PC-3 (cell line): ENCODE data around the gene ASF1A. TPM values are rescaled to one million over a fixed set of nuclear protein-coding genes. Genes with fewer than 3 reads are reported as not detected.
A peak's percentile ranks its signal among the peaks of the same experiment; 100 is the strongest.

Experiments
- ATAC-seq: fragments of 200-7000 bp; cut with Tn5 transposase; 2 replicates; pipeline ENCODE4 v1.9.1; 2020; ENCODE audit warnings: mild to moderate bottlenecking, moderate library complexity
- BruUV-seq: library from RNA; stranded (reverse); fragments of 400-500 nt; replicated peaks from 2 replicates; lab custom pipeline; 2021; lab: Mats Ljungman, UMichigan
- CTCF ChIA-PET: fragments of 300-600 bp; sonication (Branson Sonifier 250); formaldehyde crosslinking; loops from one replicate; lab custom pipeline; 2022; ENCODE audit warnings: antibody characterized with exemption; lab: Charles Lee
- POLR2A ChIA-PET: fragments of 300-600 bp; sonication (Branson Sonifier 250); formaldehyde crosslinking; loops from one replicate; lab custom pipeline; 2022; ENCODE audit warnings: antibody characterized with exemption; ENCODE audit not compliant: unreplicated experiment; lab: Charles Lee
- DNase-seq: peaks from one replicate; pipeline ENCODE4 v3.0.0-alpha.2; 2015
- H2AFZ ChIP-seq: fragments of 300-600 bp; sonication (generic); 2 replicates; pipeline ENCODE4 v1.6.0; 2016; ENCODE audit warnings: antibody characterized with exemption, low read length
- H3F3A ChIP-seq: fragments of 300-600 bp; sonication (generic); one replicate; pipeline ENCODE4 v1.6.0; 2017; ENCODE audit warnings: antibody characterized with exemption, low read length, control low read depth, mild to moderate bottlenecking; ENCODE audit not compliant: unreplicated experiment
- H3K27ac ChIP-seq: fragments of 300-600 bp; sonication (generic); 2 replicates; pipeline ENCODE4 v1.5.1; 2016; ENCODE audit warnings: mild to moderate bottlenecking, low read length
- H3K27me3 ChIP-seq: fragments of 300-600 bp; sonication (generic); 2 replicates; pipeline ENCODE4 v1.6.1; 2016; ENCODE audit warnings: low read length, mixed read lengths
- H3K36me3 ChIP-seq: fragments of 300-600 bp; sonication (generic); 2 replicates; pipeline ENCODE4 v1.6.1; 2016; ENCODE audit warnings: low read depth, mixed run types, low read length, mixed read lengths
- H3K4me1 ChIP-seq: fragments of 300-600 bp; sonication (generic); 2 replicates; pipeline ENCODE4 v1.5.1; 2016; ENCODE audit warnings: low read length; ENCODE audit not compliant: insufficient read depth
- H3K4me2 ChIP-seq: fragments of 300-600 bp; sonication (generic); 2 replicates; pipeline ENCODE4 v1.6.0; 2016; ENCODE audit warnings: low read length
- H3K4me3 ChIP-seq: fragments of 300-600 bp; sonication (generic); 2 replicates; pipeline ENCODE4 v1.5.1; 2016; ENCODE audit warnings: mild to moderate bottlenecking, low read length, mixed read lengths
- H3K79me2 ChIP-seq: fragments of 300-600 bp; sonication (generic); 2 replicates; pipeline ENCODE4 v1.6.1; 2017; ENCODE audit warnings: low read length, mixed read lengths
- H3K9ac ChIP-seq: fragments of 300-600 bp; sonication (generic); 2 replicates; pipeline ENCODE4 v1.6.0; 2016; ENCODE audit warnings: mild to moderate bottlenecking, low read length
- H3K9me2 ChIP-seq: fragments of 300-600 bp; sonication (generic); replicated peaks from 2 replicates; pipeline ENCODE4 v1.6.1; 2016; ENCODE audit warnings: mixed run types, low read length, mixed read lengths
- H3K9me3 ChIP-seq: fragments of 300-600 bp; sonication (generic); 2 replicates; pipeline ENCODE4 v1.6.1; 2016; ENCODE audit warnings: low read length, mixed read lengths
- H4K20me1 ChIP-seq: fragments of 300-600 bp; sonication (generic); 2 replicates; pipeline ENCODE4 v1.6.1; 2016; ENCODE audit warnings: low read length, mixed read lengths
- EZH2 ChIP-seq: fragments of 300-600 bp; sonication (generic); IDR thresholded peaks from one replicate; pipeline ENCODE4 v1.6.1; 2017; ENCODE audit warnings: antibody characterized with exemption, mild to moderate bottlenecking, low read length; ENCODE audit not compliant: unreplicated experiment
- EZH2phosphoT487 ChIP-seq: fragments of 300-600 bp; sonication (generic); IDR thresholded peaks from 2 replicates; pipeline ENCODE4 v1.6.1; 2018; ENCODE audit warnings: mild to moderate bottlenecking, antibody characterized with exemption, low read length, borderline replicate concordance
- intact Hi-C: fragments of 100-400 bp; cut with micrococcal nuclease; formaldehyde crosslinking; loops from 2 replicates; pipeline ENCODE4 v1.9.0; 2023
- total RNA-seq: library from RNA; depleted of rRNA; stranded (reverse); fragments of >200 nt; gene quantifications from 2 replicates; pipeline ENCODE4 v1.2.3, GENCODE V29; 2014
- TF ChIP-seq, protein P1 (sequence below): fragments of 300-600 bp; sonication (generic); conservative IDR thresholded peaks from 2 replicates; pipeline ENCODE4 v1.5.1; 2017; ENCODE audit warnings: antibody characterized with exemption, low read depth, mild to moderate bottlenecking, low read length

Gene ASF1A
- total RNA-seq, 1 experiment from 2014 or later: 25.0 TPM

DNA sequence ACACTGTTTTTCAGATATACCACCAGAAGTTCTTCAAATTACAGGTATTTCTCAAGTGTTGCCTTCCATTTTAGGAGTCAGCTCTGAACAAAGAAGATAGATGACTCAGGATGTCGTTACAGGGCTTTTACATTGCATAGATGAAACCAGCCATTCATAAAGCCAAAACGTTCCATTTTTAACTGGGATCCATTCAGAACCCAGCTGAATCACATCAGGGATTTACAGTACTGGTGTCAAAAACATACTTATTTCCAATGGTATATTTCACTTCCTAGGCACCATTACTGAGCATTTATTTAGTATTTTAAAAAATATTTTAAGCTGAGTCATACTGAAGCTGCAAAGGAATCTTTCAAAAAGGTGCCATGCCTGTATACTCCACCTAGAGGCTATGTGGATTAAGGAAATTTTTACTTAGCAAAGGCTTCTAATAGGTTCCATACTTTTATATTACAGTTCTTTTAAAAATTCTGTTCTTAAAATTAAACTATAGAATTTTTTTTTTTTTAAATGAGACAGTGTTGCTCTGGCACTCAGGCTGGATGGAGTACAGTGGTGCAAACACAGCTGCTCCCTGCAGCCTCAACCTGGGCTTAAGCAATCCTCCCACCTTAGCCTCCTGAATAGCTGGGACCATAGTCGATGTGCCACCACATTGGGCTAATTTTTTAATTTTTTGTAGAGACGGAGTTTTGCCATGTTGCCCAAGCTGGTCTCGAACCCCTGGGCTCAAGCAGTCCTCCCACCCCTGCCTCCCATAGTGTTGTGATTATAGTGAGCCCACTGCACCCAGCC, 2.6 kb downstream of the ASF1A start:
- Histone ChIP-seq H3K9ac (peak overlapping the region; percentile 93), H3K4me2 (peak overlapping the region; percentile 90), H2AFZ (0 out of 2 replicates have a peak overlapping the region, but pooled peaks have one; percentile 38), H3K4me1 (peaks cover 20% of the 10 kb centered on the region), H3K4me3 (peak overlapping the region; percentile 99), H3K9me2 (no peaks in the 10 kb centered on the region), H3K27me3 (no peaks in the 10 kb centered on the region), H3K36me3 (peaks cover 15% of the 10 kb centered on the region; the same call in 1 of the 2 replicates), H3K79me2 (peaks cover 88% of the 10 kb centered on the region), H3K27ac (peak overlapping the region; percentile 87), H3F3A (no peaks in the 10 kb centered on the region), H4K20me1 (no peaks in the 10 kb centered on the region), H3K9me3 (no peaks in the 10 kb centered on the region)
- intact Hi-C loops: loop anchor here (10.0 kb wide), 1 partner anchor 332 kb away; no protein-coding TSS in a partner anchor
- CTCF ChIA-PET: interaction anchor here (0.6 to 1.1 kb wide), 5 partner anchors 20 to 214 kb away, joined by 3 to 9 read pairs (median 4); no protein-coding TSS in a partner anchor
- no TSS peak for BruUV-seq
- POLR2A ChIA-PET: no interaction called here
- DNase-seq: peak; percentile 65
- TF ChIP-seq EZH2phosphoT487 (no peak), EZH2 (no peak)
- TF ChIP-seq, protein P1, sequence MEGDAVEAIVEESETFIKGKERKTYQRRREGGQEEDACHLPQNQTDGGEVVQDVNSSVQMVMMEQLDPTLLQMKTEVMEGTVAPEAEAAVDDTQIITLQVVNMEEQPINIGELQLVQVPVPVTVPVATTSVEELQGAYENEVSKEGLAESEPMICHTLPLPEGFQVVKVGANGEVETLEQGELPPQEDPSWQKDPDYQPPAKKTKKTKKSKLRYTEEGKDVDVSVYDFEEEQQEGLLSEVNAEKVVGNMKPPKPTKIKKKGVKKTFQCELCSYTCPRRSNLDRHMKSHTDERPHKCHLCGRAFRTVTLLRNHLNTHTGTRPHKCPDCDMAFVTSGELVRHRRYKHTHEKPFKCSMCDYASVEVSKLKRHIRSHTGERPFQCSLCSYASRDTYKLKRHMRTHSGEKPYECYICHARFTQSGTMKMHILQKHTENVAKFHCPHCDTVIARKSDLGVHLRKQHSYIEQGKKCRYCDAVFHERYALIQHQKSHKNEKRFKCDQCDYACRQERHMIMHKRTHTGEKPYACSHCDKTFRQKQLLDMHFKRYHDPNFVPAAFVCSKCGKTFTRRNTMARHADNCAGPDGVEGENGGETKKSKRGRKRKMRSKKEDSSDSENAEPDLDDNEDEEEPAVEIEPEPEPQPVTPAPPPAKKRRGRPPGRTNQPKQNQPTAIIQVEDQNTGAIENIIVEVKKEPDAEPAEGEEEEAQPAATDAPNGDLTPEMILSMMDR: peak; percentile 52
- no peak for ATAC-seq

GRCh38 chr6:118897386-118897785, 3.4 kb downstream of the ASF1A start:
- peak overlapping the region; percentile 90; the same call in 1 of the 2 replicates for H3K4me2 ChIP-seq
- H3K9me2 ChIP-seq: no peaks in the 10 kb centered on the region
- POLR2A ChIA-PET: no interaction called here
- BruUV-seq: no TSS peak
- CTCF ChIA-PET: interaction anchor here (1.1 kb wide), 1 partner anchor 200 kb away, joined by 4 read pairs; no protein-coding TSS in a partner anchor
- H3K36me3 ChIP-seq: peaks cover 22% of the 10 kb centered on the region
- intact Hi-C loops: loop anchor here (10.0 kb wide), 1 partner anchor 333 kb away; no protein-coding TSS in a partner anchor
- DNase-seq: no peak
- H3K9ac ChIP-seq: 0 out of 2 replicates have a peak overlapping the region, but pooled peaks have one; percentile 93
- peaks cover 87% of the 10 kb centered on the region for H3K79me2 ChIP-seq
- no peaks in the 10 kb centered on the region for H3F3A ChIP-seq
- no peak for ATAC-seq
- H3K27me3 ChIP-seq: no peaks in the 10 kb centered on the region
- peaks cover 12% of the 10 kb centered on the region for H3K4me1 ChIP-seq
- H3K9me3 ChIP-seq: no peaks in the 10 kb centered on the region
- H3K4me3 ChIP-seq: no peak overlapping the region
- H2AFZ ChIP-seq: no peak overlapping the region
- no peak overlapping the region for H3K27ac ChIP-seq
- no peak for TF ChIP-seq EZH2
- TF ChIP-seq, protein P1: no peak
- TF ChIP-seq EZH2phosphoT487: no peak
- no peaks in the 10 kb centered on the region for H4K20me1 ChIP-seq
